SK-N-SH (cell line): ENCODE results near the gene BDNF.

Source experiments
- GABPA ChIP-seq: IDR thresholded peaks from 2 replicates; pipeline ENCODE4 v1.4.0; 2012; ENCODE audit warnings: low read depth, mild to moderate bottlenecking
- JUND ChIP-seq: IDR thresholded peaks from 2 replicates; pipeline ENCODE4 v1.4.0; 2012
- POLR2AphosphoS5 ChIP-seq: IDR thresholded peaks from 2 replicates; pipeline ENCODE4 v1.6.1; 2012; ENCODE audit warnings: low read depth, low read length
- TCF12 ChIP-seq: IDR thresholded peaks from 2 replicates; pipeline ENCODE4 v1.4.0; 2012
- YY1 ChIP-seq: IDR thresholded peaks from 2 replicates; pipeline ENCODE4 v1.4.0; 2012; ENCODE audit warnings: low read depth, mild to moderate bottlenecking
- TF ChIP-seq, protein P1 (sequence below): fragments of 200-600 bp; sonication (generic); IDR thresholded peaks from 2 replicates; pipeline ENCODE4 v1.6.1; 2017; ENCODE audit warnings: antibody characterized with exemption, mild to moderate bottlenecking, moderate library complexity
- TF ChIP-seq, protein P2 (sequence below): IDR thresholded peaks from 2 replicates; pipeline ENCODE4 v1.6.1; 2012; ENCODE audit warnings: mild to moderate bottlenecking, low read depth, low read length, moderate library complexity
- TF ChIP-seq, protein P3 (sequence below): fragments of 150-350 bp; IDR thresholded peaks from 2 replicates; pipeline ENCODE4 v1.6.1; 2017; ENCODE audit warnings: antibody characterized with exemption, low read length, low read depth, borderline replicate concordance
- TF ChIP-seq, protein P4 (sequence below): IDR thresholded peaks from 2 replicates; pipeline ENCODE4 v1.4.0; 2012; ENCODE audit warnings: low read depth

DNA sequence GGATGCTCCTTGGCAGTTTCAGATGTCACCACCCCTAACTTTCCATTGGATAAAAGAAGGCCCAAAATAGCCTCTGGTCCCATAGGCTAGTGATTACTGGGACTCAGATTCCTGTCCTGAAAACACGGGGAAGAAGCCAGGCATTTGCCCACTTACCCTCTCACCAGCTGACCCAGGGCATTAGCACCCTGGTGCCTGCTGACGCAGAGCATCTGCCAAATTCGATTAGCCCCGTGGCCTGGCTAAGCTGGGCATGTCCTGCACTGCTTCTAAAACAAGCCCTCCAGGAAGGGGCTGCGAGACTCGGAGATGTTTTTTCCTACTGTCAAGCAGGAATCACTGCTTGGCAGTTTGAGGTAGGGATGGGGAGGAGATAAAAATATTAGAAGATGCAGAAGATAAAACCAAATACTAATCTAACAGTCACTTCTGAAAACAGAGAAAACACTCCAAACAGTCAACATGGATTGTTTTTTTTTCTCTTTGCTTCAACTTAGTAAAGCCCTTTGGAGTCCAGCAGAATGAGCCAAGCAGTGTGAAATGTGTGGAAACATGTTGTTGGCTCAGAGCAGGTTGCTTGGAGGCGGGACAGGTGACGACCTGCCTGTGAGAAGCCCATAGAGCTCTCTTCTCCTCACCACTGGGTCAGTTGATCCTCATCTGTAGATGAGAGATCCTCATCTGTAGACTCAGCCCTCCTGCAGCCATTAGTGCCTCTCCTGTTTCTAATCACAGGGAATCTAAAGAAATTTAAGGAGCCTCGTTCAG is 54.0 kb downstream of the BDNF start:
- TF ChIP-seq, protein P1, sequence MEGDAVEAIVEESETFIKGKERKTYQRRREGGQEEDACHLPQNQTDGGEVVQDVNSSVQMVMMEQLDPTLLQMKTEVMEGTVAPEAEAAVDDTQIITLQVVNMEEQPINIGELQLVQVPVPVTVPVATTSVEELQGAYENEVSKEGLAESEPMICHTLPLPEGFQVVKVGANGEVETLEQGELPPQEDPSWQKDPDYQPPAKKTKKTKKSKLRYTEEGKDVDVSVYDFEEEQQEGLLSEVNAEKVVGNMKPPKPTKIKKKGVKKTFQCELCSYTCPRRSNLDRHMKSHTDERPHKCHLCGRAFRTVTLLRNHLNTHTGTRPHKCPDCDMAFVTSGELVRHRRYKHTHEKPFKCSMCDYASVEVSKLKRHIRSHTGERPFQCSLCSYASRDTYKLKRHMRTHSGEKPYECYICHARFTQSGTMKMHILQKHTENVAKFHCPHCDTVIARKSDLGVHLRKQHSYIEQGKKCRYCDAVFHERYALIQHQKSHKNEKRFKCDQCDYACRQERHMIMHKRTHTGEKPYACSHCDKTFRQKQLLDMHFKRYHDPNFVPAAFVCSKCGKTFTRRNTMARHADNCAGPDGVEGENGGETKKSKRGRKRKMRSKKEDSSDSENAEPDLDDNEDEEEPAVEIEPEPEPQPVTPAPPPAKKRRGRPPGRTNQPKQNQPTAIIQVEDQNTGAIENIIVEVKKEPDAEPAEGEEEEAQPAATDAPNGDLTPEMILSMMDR, result no peak
- TF ChIP-seq GABPA (no peak), TCF12 (peak; percentile 46; the same call in 1 of the 2 replicates), POLR2AphosphoS5 (no peak), YY1 (no peak), JUND (no peak)
- TF ChIP-seq, protein P2, sequence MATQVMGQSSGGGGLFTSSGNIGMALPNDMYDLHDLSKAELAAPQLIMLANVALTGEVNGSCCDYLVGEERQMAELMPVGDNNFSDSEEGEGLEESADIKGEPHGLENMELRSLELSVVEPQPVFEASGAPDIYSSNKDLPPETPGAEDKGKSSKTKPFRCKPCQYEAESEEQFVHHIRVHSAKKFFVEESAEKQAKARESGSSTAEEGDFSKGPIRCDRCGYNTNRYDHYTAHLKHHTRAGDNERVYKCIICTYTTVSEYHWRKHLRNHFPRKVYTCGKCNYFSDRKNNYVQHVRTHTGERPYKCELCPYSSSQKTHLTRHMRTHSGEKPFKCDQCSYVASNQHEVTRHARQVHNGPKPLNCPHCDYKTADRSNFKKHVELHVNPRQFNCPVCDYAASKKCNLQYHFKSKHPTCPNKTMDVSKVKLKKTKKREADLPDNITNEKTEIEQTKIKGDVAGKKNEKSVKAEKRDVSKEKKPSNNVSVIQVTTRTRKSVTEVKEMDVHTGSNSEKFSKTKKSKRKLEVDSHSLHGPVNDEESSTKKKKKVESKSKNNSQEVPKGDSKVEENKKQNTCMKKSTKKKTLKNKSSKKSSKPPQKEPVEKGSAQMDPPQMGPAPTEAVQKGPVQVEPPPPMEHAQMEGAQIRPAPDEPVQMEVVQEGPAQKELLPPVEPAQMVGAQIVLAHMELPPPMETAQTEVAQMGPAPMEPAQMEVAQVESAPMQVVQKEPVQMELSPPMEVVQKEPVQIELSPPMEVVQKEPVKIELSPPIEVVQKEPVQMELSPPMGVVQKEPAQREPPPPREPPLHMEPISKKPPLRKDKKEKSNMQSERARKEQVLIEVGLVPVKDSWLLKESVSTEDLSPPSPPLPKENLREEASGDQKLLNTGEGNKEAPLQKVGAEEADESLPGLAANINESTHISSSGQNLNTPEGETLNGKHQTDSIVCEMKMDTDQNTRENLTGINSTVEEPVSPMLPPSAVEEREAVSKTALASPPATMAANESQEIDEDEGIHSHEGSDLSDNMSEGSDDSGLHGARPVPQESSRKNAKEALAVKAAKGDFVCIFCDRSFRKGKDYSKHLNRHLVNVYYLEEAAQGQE, result no peak
- TF ChIP-seq, protein P3, sequence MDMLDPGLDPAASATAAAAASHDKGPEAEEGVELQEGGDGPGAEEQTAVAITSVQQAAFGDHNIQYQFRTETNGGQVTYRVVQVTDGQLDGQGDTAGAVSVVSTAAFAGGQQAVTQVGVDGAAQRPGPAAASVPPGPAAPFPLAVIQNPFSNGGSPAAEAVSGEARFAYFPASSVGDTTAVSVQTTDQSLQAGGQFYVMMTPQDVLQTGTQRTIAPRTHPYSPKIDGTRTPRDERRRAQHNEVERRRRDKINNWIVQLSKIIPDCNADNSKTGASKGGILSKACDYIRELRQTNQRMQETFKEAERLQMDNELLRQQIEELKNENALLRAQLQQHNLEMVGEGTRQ, result no peak
- TF ChIP-seq, protein P4, sequence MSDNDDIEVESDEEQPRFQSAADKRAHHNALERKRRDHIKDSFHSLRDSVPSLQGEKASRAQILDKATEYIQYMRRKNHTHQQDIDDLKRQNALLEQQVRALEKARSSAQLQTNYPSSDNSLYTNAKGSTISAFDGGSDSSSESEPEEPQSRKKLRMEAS, result no peak
